Measurements from ENCODE around the gene ADO. TPM values are rescaled to one million over a fixed set of nuclear protein-coding genes. Genes with fewer than 3 reads are reported as not detected.

ADO gene
- total and polyA plus RNA-seq, 4 donors: 7.5 to 15.3 (median 11.2) TPM

DNA sequence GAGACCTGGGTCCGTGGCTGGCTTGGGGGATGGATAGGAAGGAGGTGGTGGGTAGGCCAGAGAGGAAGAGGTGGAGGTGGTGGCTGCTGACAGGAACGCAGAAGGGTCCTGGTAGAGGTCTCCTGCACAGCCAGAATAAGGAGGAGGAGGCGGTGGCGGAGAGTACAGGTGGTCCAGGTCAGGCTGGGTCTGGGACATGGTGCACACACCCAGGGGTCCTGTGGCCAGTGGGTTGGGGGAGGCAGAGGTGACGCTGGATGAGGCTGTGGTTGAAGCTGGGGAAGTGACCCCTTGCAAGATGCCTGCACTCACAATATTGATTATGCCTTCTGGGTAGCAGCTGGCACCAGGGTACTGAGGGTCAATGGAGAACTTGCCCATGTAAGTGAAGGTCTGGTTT lies 9.5 kb downstream of the ADO start:
- Histone ChIP-seq H3K27ac (ENCODE audit: low read depth in 1 of 2, low read length in 2 of 2) (no peak overlapping the region), H3K4me1 (ENCODE audit: control insufficient read depth in 1 of 2, insufficient read depth in 2 of 2, low read length in 2 of 2) (no peaks in the 10 kb centered on the region), H3K9me3 (ENCODE audit: control insufficient read depth, low read length) (no peaks in the 10 kb centered on the region), H3K4me3 (ENCODE audit: low read length in 2 of 2) (no peak overlapping the region), H3K36me3 (ENCODE audit: control insufficient read depth in 1 of 2, insufficient read depth in 2 of 2, low read length in 1 of 2) (no peaks in the 10 kb centered on the region), H3K27me3 (ENCODE audit: control insufficient read depth in 1 of 2, insufficient read depth in 2 of 2, low read length in 1 of 2) (no peaks in the 10 kb centered on the region)
- DNase-seq (no peak), ATAC-seq (ENCODE audit: low FRiP score) (no peak)
- 97 to 100% methylated on average over 5 of the region's 5 CpGs for WGBS, 2 donors
- intact Hi-C loops (cut with DNase I): loop anchor here (10.0 kb wide), 4 partner anchors 321 to 911 kb away; partner anchors contain the start of gene NRBF2 (in 1 of the 2)

DNA sequence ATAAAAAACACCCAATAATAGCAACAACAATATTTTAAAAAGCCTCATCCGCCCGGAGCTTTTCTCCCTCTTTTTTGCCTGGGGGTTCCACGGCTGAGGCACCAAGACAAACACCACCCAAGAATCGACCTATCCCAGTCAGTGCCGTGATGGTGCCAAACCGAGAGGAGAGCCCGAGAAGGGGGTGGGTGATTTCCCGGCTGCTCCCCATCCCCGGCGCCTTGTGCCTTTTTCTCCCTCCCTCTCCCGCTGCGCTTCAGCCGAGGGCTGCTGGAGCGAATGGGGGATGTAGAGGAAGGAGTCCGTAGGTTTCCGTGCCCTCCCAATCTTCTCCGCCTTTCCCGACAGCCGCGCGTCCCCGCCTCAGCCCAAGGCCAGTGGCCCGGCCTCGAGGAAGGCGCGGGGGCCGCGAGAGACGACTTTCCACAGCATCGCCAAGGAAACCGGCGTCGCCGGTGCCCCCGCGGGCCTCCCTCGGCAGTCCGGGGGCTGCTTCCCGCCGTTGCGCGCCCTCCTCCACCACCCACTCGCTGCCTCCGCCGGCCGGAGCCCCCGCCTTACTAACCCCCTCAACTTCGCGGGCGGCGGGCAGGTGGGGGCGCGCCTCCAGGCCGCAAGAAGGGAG lies 10.3 kb downstream of the ADO start:
- DNase-seq (peak in 1 of 2 donors; percentile 77), ATAC-seq (ENCODE audit: low FRiP score) (no peak)
- Histone ChIP-seq H3K4me3 (ENCODE audit: low read length in 2 of 2) (peak overlapping the region in 1 of 2 donors; percentile 17), H3K4me1 (ENCODE audit: control insufficient read depth in 1 of 2, insufficient read depth in 2 of 2, low read length in 2 of 2) (no peaks in the 10 kb centered on the region), H3K27me3 (ENCODE audit: control insufficient read depth in 1 of 2, insufficient read depth in 2 of 2, low read length in 1 of 2) (no peaks in the 10 kb centered on the region), H3K9me3 (ENCODE audit: control insufficient read depth, low read length) (no peaks in the 10 kb centered on the region), H3K27ac (ENCODE audit: low read depth in 1 of 2, low read length in 2 of 2) (no peak overlapping the region), H3K36me3 (ENCODE audit: control insufficient read depth in 1 of 2, insufficient read depth in 2 of 2, low read length in 1 of 2) (no peaks in the 10 kb centered on the region)
- intact Hi-C loops (cut with DNase I): loop anchor here (5.0 to 10.0 kb wide), 6 partner anchors 320 to 910 kb away; partner anchors contain the start of gene NRBF2 (in 1 of the 2)
- 2% methylated on average over 45 to 54 of the region's 54 CpGs for WGBS, 2 donors

- 1% methylated on average over 57 to 60 of the region's 60 CpGs for WGBS, 2 donors
- Histone ChIP-seq H3K4me3 (ENCODE audit: low read length in 2 of 2) (peak overlapping the region; percentile 4 to 51), H3K27ac (ENCODE audit: low read depth in 1 of 2, low read length in 2 of 2) (no peak overlapping the region), H3K36me3 (ENCODE audit: control insufficient read depth in 1 of 2, insufficient read depth in 2 of 2, low read length in 1 of 2) (no peaks in the 10 kb centered on the region), H3K9me3 (ENCODE audit: control insufficient read depth, low read length) (no peaks in the 10 kb centered on the region), H3K27me3 (ENCODE audit: control insufficient read depth in 1 of 2, insufficient read depth in 2 of 2, low read length in 1 of 2) (no peaks in the 10 kb centered on the region), H3K4me1 (ENCODE audit: control insufficient read depth in 1 of 2, insufficient read depth in 2 of 2, low read length in 2 of 2) (no peaks in the 10 kb centered on the region)
- ATAC-seq (ENCODE audit: low FRiP score): no peak
- peak in 1 of 2 donors; percentile 79 for DNase-seq
- intact Hi-C loops (cut with DNase I): loop anchor here (5.0 to 10.0 kb wide), 6 partner anchors 319 to 909 kb away; partner anchors contain the start of gene NRBF2 (in 1 of the 2)
These were observed 11.0 kb downstream of the ADO start for GRCh38 chr10:62815381-62816075.

DNA sequence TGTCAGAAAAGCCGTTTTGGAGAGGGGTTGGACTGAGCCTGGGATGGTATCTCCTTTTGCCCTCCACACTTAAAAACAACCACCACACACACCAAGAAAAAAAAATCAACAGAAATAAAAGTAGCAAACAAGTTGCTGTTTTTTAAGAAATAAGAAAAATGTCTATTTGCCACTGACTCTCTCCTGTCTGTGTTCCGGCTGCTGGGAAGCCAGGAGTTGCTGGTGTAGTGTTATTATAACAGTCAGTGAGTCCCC lies 11.5 kb downstream of the ADO start:
- peak overlapping the region; percentile 4 to 51 for H3K4me3 ChIP-seq (ENCODE audit: low read length in 2 of 2)
- no peak for DNase-seq
- no peaks in the 10 kb centered on the region for H3K4me1 ChIP-seq (ENCODE audit: control insufficient read depth in 1 of 2, insufficient read depth in 2 of 2, low read length in 2 of 2)
- H3K27me3 ChIP-seq (ENCODE audit: control insufficient read depth in 1 of 2, insufficient read depth in 2 of 2, low read length in 1 of 2): no peaks in the 10 kb centered on the region
- no peaks in the 10 kb centered on the region for H3K9me3 ChIP-seq (ENCODE audit: control insufficient read depth, low read length)
- intact Hi-C loops (cut with DNase I): loop anchor here (5.0 to 10.0 kb wide), 6 partner anchors 319 to 909 kb away; partner anchors contain the start of gene NRBF2 (in 1 of the 2)
- H3K27ac ChIP-seq (ENCODE audit: low read depth in 1 of 2, low read length in 2 of 2): no peak overlapping the region
- 0 to 2% methylated on average over 2 of the region's 2 CpGs for WGBS, 2 donors
- no peaks in the 10 kb centered on the region for H3K36me3 ChIP-seq (ENCODE audit: control insufficient read depth in 1 of 2, insufficient read depth in 2 of 2, low read length in 1 of 2)
- no peak for ATAC-seq (ENCODE audit: low FRiP score)

DNA sequence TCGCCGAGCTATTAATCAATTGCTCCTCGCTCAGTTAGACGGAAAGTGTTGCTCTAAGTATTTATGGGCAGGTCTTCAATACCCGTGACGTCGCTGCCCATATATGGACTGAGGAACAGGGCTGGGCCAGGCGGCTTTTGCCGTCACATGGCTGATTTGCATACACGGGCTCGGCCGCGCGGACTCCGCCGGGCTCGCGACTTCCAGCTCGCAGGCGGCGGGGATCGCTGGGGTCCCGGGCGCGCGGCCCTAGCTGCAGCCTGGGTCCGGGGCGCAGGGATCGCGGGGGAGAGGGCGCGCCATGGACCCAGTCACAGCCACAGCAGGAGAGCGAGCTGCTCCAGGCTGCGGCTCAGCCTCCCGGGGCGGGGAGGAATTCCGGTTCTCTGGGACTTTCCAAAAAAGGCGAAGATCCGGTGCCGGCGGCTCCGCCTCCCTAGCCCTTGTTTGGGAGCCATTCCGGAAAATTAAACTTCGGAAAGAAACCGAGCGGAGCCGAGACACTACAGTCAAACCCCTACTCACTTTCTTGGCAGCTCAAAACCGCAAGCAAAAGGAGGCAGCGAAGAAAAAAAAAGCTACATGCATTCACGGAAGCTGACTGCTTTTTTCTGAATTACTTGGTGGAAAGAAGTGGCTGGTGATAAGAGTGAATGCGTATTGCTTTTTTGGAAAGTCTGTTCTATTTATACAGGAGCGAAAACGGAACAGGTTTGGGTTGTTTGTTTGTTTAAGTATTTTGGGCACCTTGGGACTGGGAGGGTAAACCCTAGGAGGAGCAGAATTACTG lies 12.0 kb downstream of the ADO start, which contains the start of gene EGR2:
TSS of gene EGR2 (minus strand) at position 36 of the 790 bp plus-strand sequence. CDS start 337 bp downstream, outside the sequence.
- H3K4me3 ChIP-seq (ENCODE audit: low read length in 2 of 2): peak within 1 kb of the TSS; percentile 51 to 74
- H3K27ac ChIP-seq (ENCODE audit: low read depth in 1 of 2, low read length in 2 of 2): peak within 1 kb of the TSS; percentile 50 to 66
- H3K9me3 ChIP-seq (ENCODE audit: control insufficient read depth, low read length): no peaks in the 10 kb centered on the region
- peak; percentile 92 for ATAC-seq (ENCODE audit: low FRiP score)
- no peaks in the 10 kb centered on the region for H3K4me1 ChIP-seq (ENCODE audit: control insufficient read depth in 1 of 2, insufficient read depth in 2 of 2, low read length in 2 of 2)
- no peaks in the 10 kb centered on the region for H3K27me3 ChIP-seq (ENCODE audit: control insufficient read depth in 1 of 2, insufficient read depth in 2 of 2, low read length in 1 of 2)
- no peaks in the 10 kb centered on the region for H3K36me3 ChIP-seq (ENCODE audit: control insufficient read depth in 1 of 2, insufficient read depth in 2 of 2, low read length in 1 of 2)
- DNase-seq: peak; percentile 96 to 97
- 0 to 1% methylated on average over 53 of the region's 53 CpGs for WGBS, 2 donors
- intact Hi-C loops (cut with DNase I): loop anchor here (5.0 to 10.0 kb wide), 6 partner anchors 318 to 908 kb away; partner anchors contain the start of gene NRBF2 (in 1 of the 2)

DNA sequence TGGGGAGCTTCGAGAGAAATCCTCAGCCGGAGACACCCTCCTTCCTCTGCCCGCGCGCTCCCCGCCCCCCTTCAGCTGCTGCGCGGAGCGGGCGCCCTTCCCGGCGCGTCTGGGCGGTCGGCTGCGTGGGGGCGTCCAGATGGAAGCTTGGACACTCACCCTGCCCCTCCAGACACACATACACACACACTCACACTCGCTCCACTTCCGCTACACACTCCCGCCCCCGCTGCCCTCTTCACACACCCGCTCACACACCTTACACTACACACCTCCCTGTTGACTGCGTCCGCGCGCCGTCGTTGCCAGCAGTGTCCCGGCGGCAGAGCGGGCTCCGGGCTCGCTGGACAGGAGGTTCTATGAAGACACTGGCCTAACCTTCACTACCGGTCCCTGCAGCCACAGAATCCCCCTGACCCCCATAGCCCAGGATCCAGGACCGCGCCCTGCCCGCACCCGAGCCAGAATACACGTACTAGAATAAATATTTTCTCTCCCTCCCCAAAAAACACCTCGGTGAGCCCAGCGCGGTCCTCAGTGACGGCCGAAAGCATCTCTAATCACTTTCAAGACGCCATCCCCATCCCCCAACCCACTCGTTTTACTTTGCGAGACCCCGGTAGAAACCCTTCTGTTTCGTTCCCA lies 12.7 kb downstream of the ADO start:
- peak overlapping the region; percentile 49 to 50 for H3K27ac ChIP-seq (ENCODE audit: low read depth in 1 of 2, low read length in 2 of 2)
- peak overlapping the region; percentile 51 to 74 for H3K4me3 ChIP-seq (ENCODE audit: low read length in 2 of 2)
- DNase-seq (peak; percentile 70 to 86), ATAC-seq (ENCODE audit: low FRiP score) (peak; percentile 68)
- 0 to 1% methylated on average over 34 to 49 of the region's 49 CpGs for WGBS, 2 donors
- H3K4me1 ChIP-seq (ENCODE audit: control insufficient read depth in 1 of 2, insufficient read depth in 2 of 2, low read length in 2 of 2): no peaks in the 10 kb centered on the region
- H3K27me3 ChIP-seq (ENCODE audit: control insufficient read depth in 1 of 2, insufficient read depth in 2 of 2, low read length in 1 of 2): no peaks in the 10 kb centered on the region
- H3K36me3 ChIP-seq (ENCODE audit: control insufficient read depth in 1 of 2, insufficient read depth in 2 of 2, low read length in 1 of 2): no peaks in the 10 kb centered on the region
- no peaks in the 10 kb centered on the region for H3K9me3 ChIP-seq (ENCODE audit: control insufficient read depth, low read length)
- intact Hi-C loops (cut with DNase I): loop anchor here (5.0 to 10.0 kb wide), 6 partner anchors 318 to 908 kb away; partner anchors contain the start of gene NRBF2 (in 1 of the 2)

- WGBS, 2 donors: 0 to 1% methylated on average over 35 to 51 of the region's 51 CpGs
- Histone ChIP-seq H3K9me3 (ENCODE audit: control insufficient read depth, low read length) (no peaks in the 10 kb centered on the region), H3K27ac (ENCODE audit: low read depth in 1 of 2, low read length in 2 of 2) (no peak overlapping the region), H3K36me3 (ENCODE audit: control insufficient read depth in 1 of 2, insufficient read depth in 2 of 2, low read length in 1 of 2) (no peaks in the 10 kb centered on the region), H3K4me3 (ENCODE audit: low read length in 2 of 2) (peak overlapping the region; percentile 37 to 51), H3K27me3 (ENCODE audit: control insufficient read depth in 1 of 2, insufficient read depth in 2 of 2, low read length in 1 of 2) (no peaks in the 10 kb centered on the region), H3K4me1 (ENCODE audit: control insufficient read depth in 1 of 2, insufficient read depth in 2 of 2, low read length in 2 of 2) (no peaks in the 10 kb centered on the region)
- ATAC-seq (ENCODE audit: low FRiP score) (peak; percentile 83), DNase-seq (peak; percentile 82 to 91)
- intact Hi-C loops (cut with DNase I): loop anchor here (5.0 to 10.0 kb wide), 6 partner anchors 317 to 907 kb away; partner anchors contain the start of gene NRBF2 (in 1 of the 2)
These were observed 13.4 kb downstream of the ADO start for GRCh38 chr10:62817766-62818425.

All from aorta (tissue), 5 donors.